ENCODE measurements around the gene SLIT3.
A peak's percentile ranks its signal among the peaks of the same experiment; 100 is the strongest.

SLIT3 gene

GRCh38 chr5:169299663-169300467, 1.1 kb downstream of the SLIT3 start:
- no peak for TF ChIP-seq ZNF70 (CRISPR knock-in tag; IDR thresholded peaks at IDR 0.05)
- no peak for ATAC-seq

- peak; percentile 16 for ATAC-seq
- TF ChIP-seq SNAI2 (CRISPR knock-in tag; IDR thresholded peaks at IDR 0.05) (no peak), ZFP30 (CRISPR knock-in tag; IDR thresholded peaks at IDR 0.05) (no peak), ZNF565 (CRISPR knock-in tag; conservative IDR thresholded peaks at IDR 0.05; ENCODE audit: low read depth) (no peak), CSDC2 (CRISPR knock-in tag; IDR thresholded peaks at IDR 0.05) (no peak), PPARA (CRISPR knock-in tag; IDR thresholded peaks at IDR 0.05; ENCODE audit: borderline replicate concordance) (no peak), ZFP3 (CRISPR knock-in tag; IDR thresholded peaks at IDR 0.05) (no peak), ZNF70 (CRISPR knock-in tag; IDR thresholded peaks at IDR 0.05) (no peak), GLIS3 (CRISPR knock-in tag; IDR thresholded peaks at IDR 0.05) (no peak), TOX (CRISPR knock-in tag; IDR thresholded peaks at IDR 0.05; ENCODE audit: borderline replicate concordance) (no peak), CSRNP3 (CRISPR knock-in tag; IDR thresholded peaks at IDR 0.05) (no peak), ZC3H10 (CRISPR knock-in tag; IDR thresholded peaks at IDR 0.05) (no peak)
Observed at GRCh38 chr5:169299191-169299662, 1.7 kb downstream of the SLIT3 start.

DNA sequence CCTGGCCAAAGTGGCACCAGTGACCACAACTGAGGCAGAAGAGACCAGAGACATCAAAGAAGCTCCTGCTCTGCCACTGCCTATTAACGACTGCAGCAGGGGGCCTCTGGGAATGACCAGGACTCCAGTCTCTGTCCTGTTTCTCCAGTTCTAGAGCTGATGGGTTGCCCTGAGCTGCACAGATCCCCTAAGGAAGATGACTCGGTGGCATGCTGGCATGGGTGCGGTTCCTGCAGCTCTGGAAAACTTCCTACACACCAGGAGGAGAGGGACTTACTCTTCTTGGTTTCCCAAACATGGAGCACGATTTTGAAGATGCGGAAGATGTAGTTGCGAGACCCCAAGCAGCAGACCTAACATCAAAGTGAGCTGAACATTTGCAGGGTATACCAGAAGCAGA, 2.7 kb downstream of the SLIT3 start:
- no peak for TF ChIP-seq ZC3H10 (CRISPR knock-in tag; IDR thresholded peaks at IDR 0.05)
- TF ChIP-seq OSR1 (CRISPR knock-in tag; IDR thresholded peaks at IDR 0.05), result no peak
- TF ChIP-seq, protein P1, sequence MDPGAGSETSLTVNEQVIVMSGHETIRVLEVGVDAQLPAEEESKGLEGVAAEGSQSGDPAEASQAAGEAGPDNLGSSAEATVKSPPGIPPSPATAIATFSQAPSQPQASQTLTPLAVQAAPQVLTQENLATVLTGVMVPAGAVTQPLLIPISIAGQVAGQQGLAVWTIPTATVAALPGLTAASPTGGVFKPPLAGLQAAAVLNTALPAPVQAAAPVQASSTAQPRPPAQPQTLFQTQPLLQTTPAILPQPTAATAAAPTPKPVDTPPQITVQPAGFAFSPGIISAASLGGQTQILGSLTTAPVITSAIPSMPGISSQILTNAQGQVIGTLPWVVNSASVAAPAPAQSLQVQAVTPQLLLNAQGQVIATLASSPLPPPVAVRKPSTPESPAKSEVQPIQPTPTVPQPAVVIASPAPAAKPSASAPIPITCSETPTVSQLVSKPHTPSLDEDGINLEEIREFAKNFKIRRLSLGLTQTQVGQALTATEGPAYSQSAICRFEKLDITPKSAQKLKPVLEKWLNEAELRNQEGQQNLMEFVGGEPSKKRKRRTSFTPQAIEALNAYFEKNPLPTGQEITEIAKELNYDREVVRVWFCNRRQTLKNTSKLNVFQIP (CRISPR knock-in tag; IDR thresholded peaks at IDR 0.05; ENCODE audit: borderline replicate concordance, low read depth), result no peak
- no peak for TF ChIP-seq CSDC2 (CRISPR knock-in tag; IDR thresholded peaks at IDR 0.05)
- TF ChIP-seq CSRNP3 (CRISPR knock-in tag; IDR thresholded peaks at IDR 0.05), result no peak
- TF ChIP-seq, protein P2, sequence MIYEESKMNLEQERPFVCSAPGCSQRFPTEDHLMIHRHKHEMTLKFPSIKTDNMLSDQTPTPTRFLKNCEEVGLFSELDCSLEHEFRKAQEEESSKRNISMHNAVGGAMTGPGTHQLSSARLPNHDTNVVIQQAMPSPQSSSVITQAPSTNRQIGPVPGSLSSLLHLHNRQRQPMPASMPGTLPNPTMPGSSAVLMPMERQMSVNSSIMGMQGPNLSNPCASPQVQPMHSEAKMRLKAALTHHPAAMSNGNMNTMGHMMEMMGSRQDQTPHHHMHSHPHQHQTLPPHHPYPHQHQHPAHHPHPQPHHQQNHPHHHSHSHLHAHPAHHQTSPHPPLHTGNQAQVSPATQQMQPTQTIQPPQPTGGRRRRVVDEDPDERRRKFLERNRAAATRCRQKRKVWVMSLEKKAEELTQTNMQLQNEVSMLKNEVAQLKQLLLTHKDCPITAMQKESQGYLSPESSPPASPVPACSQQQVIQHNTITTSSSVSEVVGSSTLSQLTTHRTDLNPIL (CRISPR knock-in tag; IDR thresholded peaks at IDR 0.05; ENCODE audit: low read depth), result no peak
- no peak for TF ChIP-seq TCF4 (CRISPR knock-in tag; IDR thresholded peaks at IDR 0.05; ENCODE audit: borderline replicate concordance)
- no peak for TF ChIP-seq ESRRG (CRISPR knock-in tag; IDR thresholded peaks at IDR 0.05)
- TF ChIP-seq BACH2 (CRISPR knock-in tag; IDR thresholded peaks at IDR 0.05; ENCODE audit: borderline replicate concordance), result no peak
- TF ChIP-seq PPARA (CRISPR knock-in tag; IDR thresholded peaks at IDR 0.05; ENCODE audit: borderline replicate concordance), result no peak
- no peak for TF ChIP-seq ZNF70 (CRISPR knock-in tag; IDR thresholded peaks at IDR 0.05)
- no peak for TF ChIP-seq ZFP30 (CRISPR knock-in tag; IDR thresholded peaks at IDR 0.05)
- TF ChIP-seq GLIS3 (CRISPR knock-in tag; IDR thresholded peaks at IDR 0.05), result no peak
- TF ChIP-seq TOX (CRISPR knock-in tag; IDR thresholded peaks at IDR 0.05; ENCODE audit: borderline replicate concordance), result no peak
- no peak for TF ChIP-seq ZFP3 (CRISPR knock-in tag; IDR thresholded peaks at IDR 0.05)
- TF ChIP-seq ZNF565 (CRISPR knock-in tag; conservative IDR thresholded peaks at IDR 0.05; ENCODE audit: low read depth), result no peak
- no peak for TF ChIP-seq RARB (CRISPR knock-in tag; IDR thresholded peaks at IDR 0.05)
- no peak for TF ChIP-seq SNAI2 (CRISPR knock-in tag; IDR thresholded peaks at IDR 0.05)
- no peak for TF ChIP-seq ISL1 (CRISPR knock-in tag; IDR thresholded peaks at IDR 0.05)
- no peak for ATAC-seq

- no peak for ATAC-seq
- TF ChIP-seq SNAI2 (CRISPR knock-in tag; IDR thresholded peaks at IDR 0.05) (no peak), RARB (CRISPR knock-in tag; IDR thresholded peaks at IDR 0.05) (no peak), OSR1 (CRISPR knock-in tag; IDR thresholded peaks at IDR 0.05) (no peak), CSDC2 (CRISPR knock-in tag; IDR thresholded peaks at IDR 0.05) (no peak), GLIS3 (CRISPR knock-in tag; IDR thresholded peaks at IDR 0.05) (no peak), TSHZ2 (CRISPR knock-in tag; IDR thresholded peaks at IDR 0.05) (no peak), ZFP30 (CRISPR knock-in tag; IDR thresholded peaks at IDR 0.05) (no peak), ZFP3 (CRISPR knock-in tag; IDR thresholded peaks at IDR 0.05) (no peak), ZC3H10 (CRISPR knock-in tag; IDR thresholded peaks at IDR 0.05) (no peak), ISL1 (CRISPR knock-in tag; IDR thresholded peaks at IDR 0.05) (no peak), BACH2 (CRISPR knock-in tag; IDR thresholded peaks at IDR 0.05; ENCODE audit: borderline replicate concordance) (no peak), ZNF70 (CRISPR knock-in tag; IDR thresholded peaks at IDR 0.05) (no peak), ZNF8 (CRISPR knock-in tag; IDR thresholded peaks at IDR 0.05) (no peak), ARNTL (CRISPR knock-in tag; IDR thresholded peaks at IDR 0.05; ENCODE audit: borderline replicate concordance, low read depth) (no peak)
- TF ChIP-seq, protein P1 (CRISPR knock-in tag; IDR thresholded peaks at IDR 0.05; ENCODE audit: borderline replicate concordance, low read depth), result no peak
Observed at GRCh38 chr5:169296419-169297143, 4.4 kb downstream of the SLIT3 start.

Data from SK-N-SH treated with all-trans-retinoic acid at 6 μM for 48 hours (cell line).